OCI-M2 (cell line): ENCODE data around the gene BAZ1B.
"Not testable (repeated sequence)": the region's sequence is repeated elsewhere in the genome, so short reads cannot be mapped to it uniquely, and the experiment has no call there.

Experiments
- DNase-seq: peaks from one replicate; lab custom pipeline; 2025; ENCODE audit not compliant: unreplicated experiment; lab: John Stamatoyannopoulos, UW

BAZ1B gene, protein sequence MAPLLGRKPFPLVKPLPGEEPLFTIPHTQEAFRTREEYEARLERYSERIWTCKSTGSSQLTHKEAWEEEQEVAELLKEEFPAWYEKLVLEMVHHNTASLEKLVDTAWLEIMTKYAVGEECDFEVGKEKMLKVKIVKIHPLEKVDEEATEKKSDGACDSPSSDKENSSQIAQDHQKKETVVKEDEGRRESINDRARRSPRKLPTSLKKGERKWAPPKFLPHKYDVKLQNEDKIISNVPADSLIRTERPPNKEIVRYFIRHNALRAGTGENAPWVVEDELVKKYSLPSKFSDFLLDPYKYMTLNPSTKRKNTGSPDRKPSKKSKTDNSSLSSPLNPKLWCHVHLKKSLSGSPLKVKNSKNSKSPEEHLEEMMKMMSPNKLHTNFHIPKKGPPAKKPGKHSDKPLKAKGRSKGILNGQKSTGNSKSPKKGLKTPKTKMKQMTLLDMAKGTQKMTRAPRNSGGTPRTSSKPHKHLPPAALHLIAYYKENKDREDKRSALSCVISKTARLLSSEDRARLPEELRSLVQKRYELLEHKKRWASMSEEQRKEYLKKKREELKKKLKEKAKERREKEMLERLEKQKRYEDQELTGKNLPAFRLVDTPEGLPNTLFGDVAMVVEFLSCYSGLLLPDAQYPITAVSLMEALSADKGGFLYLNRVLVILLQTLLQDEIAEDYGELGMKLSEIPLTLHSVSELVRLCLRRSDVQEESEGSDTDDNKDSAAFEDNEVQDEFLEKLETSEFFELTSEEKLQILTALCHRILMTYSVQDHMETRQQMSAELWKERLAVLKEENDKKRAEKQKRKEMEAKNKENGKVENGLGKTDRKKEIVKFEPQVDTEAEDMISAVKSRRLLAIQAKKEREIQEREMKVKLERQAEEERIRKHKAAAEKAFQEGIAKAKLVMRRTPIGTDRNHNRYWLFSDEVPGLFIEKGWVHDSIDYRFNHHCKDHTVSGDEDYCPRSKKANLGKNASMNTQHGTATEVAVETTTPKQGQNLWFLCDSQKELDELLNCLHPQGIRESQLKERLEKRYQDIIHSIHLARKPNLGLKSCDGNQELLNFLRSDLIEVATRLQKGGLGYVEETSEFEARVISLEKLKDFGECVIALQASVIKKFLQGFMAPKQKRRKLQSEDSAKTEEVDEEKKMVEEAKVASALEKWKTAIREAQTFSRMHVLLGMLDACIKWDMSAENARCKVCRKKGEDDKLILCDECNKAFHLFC (N-terminal part only)

DNA sequence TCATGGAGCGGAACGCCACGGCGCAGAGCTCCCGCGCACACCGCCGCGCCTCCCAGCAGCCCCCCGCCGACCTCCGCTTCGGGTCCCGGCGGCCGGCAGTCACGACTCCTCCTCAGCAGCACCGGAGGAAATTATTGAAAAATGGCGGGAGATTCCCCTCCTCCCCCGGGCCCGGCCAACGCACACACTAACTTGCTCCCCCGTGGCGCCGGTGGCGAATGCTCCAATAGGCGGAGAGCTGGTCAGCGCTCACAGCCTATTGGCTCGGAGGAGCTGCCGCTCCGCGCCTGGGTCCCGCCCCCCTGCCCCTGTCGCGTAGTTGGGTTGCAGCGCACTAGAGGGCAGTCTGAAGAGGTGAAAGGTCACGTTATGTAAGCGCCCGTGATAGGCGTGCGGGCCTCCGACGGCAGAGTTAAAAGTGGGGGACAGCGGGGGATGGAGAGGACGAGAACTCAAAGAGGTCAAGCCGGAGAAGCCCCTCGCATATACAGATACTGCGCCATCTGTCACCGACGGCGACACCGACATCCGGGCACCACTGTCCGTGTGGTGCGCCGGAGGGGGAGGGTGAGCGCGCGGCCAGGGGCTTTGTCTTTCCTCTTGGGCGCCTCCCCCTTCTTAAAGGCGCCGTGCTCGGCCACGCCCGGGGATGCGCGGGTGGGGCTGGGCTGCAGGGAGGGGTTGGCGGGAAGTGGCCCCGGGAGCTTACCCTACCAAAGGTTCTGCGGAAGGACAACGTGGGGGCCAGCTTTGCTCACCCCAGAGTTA lies at the start of gene BAZ1B:
Gene BAZ1B, minus strand, starts transcription at position 189 of the 768 bp plus-strand sequence. CDS start 360 bp downstream, outside the sequence.
- DNase-seq = peak; percentile 79

DNA sequence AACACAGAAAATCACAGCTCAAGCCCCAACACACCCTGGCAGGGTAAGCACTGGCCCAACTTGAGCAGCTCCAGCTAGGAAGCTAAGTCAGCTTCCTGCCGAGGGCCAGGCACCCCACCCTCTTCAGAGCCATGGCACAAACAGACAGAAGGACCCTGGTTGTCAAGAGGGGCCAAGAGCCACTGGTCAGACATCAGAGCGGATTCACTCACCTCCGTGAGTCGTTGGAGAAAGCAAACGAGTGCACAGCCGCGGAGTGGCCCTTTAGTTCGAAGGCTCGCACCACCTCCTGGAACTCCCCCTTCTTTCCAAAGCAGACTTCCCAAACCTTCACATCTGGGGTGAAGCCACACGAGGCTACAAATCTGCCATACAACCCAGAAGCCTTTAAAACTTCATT lies 48.9 kb upstream of the BAZ1B start:
- DNase-seq = no peak

DNA sequence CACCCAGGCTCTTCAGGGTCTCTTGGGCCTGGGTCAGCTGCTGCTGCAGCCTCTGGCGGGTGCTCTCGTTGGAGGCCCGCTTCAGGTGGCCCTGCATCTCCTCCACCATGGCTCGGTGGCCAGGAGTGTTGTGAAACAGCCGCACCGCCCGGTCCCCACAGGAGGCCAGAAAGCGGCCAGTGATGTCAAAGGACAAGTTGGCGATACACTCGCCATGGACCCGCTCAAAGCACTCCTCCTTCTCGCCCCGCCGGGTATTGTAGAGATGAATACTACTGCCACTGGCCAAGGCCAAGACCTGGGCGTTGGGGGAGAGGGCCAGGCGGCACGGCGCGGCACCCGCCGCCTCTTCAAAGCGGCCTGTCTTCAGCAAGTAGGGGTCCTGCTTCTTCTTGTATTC lies 48.4 kb upstream of the BAZ1B start:
- no peak for DNase-seq

DNA sequence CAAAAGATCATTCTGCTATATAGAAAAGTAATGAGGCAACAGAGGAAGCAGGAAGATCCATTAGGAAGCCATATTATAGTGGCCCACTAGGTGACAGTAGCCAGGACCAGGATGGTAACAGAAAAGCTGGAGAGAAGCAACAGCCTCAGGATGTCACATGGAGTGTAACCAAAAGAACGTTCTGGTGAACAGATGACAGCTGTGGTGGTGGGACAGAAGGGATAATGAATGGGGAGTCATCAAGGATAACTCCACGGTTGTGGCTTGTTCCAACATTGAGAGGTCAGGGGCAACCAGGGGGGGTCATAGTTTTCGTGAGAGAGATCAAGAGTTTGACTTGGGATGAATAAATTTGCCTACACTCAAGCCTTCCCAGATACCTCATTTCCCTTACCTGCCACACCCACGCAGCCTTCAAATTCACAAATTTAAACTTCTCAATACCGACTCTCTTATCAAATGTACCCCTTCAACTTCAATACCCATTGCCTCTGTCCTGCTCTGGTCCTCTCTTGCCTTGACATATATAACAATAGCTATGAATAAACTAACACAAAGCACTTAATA lies 47.0 kb upstream of the BAZ1B start:
- no peak for DNase-seq

DNA sequence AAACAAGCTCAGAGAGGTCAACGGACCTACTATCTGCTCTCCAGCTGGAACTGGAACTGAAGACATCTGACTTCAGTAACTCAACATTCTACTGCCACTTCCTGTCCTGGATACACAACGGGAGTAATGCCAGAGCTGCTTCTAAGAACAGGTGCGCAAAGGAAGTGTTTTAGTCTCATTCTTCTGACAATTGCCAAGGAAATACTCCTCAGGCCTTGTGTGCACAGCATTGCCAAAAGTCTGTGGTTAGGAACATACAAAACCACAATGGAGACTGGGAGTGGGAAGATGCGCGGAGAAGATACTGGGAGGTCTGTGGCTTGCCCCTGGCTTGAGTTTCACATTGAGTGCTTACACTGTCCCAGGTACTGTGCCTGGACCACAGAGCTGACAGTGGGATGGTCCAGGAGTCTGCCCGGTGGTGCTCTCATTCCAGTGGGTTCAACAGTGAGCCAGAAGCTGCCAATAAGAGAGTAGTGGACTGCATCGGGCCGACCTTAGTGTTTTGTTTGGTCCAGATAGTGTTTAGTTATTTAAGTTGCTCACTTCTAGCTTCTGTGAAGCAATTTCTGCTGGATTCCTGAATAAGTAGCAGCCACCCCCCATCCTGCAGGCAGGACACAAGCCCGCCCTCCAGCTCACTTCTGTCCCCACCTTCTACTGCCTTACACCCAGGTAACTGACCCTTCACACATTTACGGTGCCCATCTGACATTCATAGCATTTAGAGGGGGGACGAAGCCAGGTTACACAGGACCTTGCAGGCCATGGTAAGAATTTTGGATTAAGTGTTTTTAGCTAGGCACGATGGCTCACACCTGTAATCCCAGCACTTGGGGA lies 46.0 kb upstream of the BAZ1B start:
- no peak for DNase-seq

DNA sequence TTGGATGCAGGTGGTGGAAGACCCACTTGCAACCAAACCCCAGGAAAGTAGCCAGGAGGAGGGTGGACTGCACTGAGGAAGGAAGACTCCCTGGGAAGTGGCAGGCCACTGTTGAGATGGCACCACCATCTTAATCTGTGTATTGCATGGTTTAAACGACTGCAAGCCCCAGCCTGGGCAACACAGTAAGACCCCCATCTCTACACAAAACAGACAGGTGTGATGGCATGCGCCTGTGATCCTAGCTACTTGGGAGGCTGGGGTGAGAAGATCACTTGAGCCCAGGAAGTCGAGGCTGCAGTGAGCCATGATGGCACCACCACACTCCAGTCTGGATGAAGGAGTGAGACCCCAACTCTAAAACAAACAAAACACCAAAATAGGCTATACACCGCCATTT lies 45.0 kb upstream of the BAZ1B start:
- no peak for DNase-seq

DNA sequence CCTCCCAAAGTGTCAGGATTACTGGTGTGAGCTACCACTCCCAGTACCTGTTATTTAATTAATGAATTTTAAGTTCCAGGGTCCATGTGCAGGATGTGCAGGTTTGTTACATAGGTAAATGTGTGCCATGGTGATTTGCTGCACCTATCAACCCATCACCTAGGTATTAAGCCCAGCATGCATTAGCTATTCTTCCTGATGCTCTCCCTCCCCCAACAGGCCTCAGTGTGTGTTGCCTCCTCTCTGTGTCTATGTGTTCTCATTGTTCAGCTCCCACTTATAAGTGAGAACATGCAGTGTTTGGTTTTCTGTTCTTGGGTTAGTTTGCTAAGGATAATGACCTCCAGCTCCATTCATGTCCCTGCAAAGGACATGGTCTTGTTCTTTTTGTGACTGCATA lies 44.3 kb upstream of the BAZ1B start:
- not testable (repeated sequence) for DNase-seq

DNA sequence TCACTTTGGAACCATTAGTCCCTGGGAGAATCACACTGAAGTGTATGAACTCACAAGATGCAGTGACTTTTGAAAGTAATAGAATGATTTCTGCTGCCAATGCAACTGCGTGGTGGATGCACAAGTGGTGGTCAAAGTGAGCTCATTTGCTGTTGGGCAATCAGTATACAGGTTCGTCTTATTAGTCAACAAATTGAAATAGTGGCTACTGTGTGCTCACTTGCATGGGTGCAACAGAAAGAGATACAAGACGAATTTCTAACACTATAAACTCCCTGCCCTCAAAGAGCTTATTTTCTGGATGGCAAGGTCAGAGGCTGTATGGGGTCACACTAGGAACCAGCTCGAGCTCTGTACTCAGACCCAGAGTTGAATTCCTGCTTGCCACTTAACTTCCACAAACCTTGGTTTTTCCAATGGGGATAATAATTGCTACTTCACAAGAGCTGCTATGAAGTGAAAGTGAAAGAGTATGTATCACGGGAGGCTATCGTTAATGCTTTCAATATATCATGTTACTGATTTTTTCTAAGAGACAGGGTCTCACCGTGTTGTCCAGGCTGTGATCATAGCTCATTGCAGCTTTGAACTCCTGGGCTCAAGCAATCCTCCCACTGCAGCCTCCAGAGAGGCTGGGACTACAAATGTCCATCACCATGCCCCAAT lies 43.7 kb upstream of the BAZ1B start:
- DNase-seq = no peak

DNA sequence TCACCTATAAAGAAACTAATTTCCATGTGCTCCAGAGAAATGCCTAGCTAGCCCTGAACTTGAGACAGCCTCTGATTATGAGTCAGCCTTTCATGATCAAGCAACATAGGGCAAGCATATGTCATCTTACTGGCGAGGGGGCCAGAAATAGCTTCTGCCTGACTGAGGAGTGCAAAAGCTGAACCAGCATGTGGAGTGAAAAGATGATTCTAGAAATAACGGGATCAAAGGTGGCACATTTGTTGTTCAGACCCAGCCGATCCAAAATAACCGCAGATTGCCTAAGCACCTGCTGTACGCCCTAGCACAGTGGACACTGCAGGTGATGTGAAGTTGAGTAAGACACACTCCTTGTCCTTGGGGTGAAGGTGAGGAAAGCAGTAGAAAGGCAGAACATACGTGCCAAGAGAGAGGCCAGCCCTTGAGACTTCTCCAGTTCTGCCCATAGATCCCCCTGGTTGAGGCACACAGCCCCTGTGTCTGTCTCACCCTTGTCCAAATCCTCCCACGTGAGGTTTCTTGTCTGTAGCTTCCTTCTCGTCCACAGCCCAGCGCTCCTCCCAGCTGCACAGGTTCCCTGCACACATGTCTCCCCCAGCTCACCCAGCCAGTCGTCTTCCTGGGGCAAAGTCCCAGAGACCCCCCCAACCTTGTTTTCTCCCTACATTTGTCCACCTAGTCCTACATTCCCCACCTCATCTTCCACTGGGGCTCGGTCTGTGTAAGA lies 38.2 kb upstream of the BAZ1B start:
- no peak for DNase-seq

DNA sequence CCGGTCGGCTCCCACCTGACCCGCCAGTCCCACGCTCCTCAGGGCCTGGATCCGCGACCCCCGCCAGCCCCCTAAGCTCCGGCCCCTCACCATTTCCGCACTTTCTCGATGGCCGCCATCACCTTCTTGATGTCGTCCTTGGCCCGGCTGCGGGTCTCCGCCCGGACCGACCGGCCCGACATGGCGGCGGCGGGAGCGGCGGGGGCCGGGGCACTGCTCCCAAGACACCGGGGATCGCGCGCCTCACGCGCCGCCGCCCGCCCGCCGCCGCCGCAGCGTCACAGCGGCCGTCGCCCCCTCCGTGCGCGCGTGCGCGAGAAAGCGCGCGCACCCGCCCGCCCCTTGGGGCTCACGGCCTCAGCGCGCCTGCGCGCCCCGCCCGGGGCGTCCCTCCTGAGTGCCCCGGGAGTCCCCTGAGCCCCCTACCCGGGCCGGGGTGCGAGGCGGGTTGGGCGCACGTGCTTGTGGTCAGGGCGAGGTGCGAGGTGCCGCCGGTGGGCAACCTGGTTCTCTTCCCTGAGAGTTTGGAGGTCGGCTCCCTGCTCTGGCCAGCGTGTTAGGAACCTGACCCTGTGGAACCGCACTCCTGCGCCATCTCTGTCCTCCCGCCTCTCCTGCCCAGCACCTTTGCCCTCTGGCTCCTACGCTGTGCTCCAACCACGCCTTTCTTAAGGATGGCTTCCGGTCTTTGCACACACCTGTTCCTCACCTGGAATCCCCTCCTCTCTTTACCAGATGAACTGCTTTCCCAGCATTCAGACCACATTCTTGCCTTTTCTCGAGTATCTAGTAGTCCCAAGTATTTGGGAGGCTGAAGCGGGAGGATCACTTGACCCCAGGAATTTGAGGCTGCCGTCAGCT lies 35.5 kb upstream of the BAZ1B start, which contains the start of gene BCL7B:
Gene BCL7B, minus strand, starts transcription at position 294 of the 861 bp plus-strand sequence. Its CDS starts 112 bp downstream, at position 182.
- no peak for DNase-seq

DNA sequence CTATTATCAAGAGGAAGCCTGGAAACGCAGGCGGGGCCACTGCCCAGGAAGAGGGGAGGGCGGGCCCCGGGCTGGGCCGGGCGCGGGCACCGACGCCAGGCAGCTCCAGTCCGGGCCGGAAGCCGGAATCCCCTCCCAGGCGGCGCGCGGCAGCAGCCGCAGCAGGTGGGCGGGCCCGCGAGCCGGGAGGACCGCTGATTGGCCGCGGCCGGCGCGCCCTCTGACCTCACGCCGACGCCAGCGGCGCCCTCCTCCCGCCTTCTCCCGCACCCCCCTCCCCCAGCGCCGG lies 35.0 kb upstream of the BAZ1B start:
- peak; percentile 41 for DNase-seq

DNA sequence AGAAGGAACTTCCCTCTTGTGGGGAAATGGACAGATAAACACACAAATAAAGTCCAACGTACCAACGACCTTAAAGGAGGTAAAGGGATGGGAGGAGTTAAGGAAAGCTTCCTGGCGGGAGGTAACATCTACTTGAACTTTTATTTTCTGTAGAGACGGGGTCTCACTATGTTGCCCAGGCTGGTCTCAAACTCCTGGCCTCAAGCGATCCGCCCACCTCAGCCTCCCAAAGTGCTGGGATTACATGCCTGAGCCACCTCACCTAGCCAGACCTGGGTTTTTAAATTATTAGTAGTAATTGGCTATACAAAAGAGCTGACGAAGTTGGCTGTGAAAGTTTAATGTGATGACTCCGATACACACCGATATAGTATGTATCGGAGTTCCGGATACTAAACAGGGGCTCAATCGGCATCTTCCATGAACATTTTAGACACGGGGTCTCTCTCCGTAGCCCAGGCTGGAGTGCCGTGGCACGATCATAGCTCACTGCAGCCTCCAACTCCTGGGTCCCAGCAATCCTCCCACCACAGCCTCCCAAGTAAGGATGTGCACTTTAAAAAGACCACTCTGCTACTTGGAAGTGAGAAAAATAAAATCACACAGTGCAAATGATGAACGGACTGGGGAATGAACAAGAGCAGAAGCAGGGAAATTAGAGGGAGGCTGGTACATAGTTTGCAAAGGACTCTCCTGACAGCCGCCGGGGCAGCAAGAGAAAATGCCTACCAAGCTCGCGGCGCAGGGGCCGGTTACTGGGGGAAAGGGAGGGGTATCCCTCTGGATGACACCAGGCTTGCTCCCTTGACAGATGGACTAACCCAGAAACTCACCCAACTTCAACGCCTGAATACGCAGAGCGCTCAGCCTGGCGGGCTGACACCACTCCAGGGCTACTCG lies 34.4 kb upstream of the BAZ1B start:
- no peak for DNase-seq

DNA sequence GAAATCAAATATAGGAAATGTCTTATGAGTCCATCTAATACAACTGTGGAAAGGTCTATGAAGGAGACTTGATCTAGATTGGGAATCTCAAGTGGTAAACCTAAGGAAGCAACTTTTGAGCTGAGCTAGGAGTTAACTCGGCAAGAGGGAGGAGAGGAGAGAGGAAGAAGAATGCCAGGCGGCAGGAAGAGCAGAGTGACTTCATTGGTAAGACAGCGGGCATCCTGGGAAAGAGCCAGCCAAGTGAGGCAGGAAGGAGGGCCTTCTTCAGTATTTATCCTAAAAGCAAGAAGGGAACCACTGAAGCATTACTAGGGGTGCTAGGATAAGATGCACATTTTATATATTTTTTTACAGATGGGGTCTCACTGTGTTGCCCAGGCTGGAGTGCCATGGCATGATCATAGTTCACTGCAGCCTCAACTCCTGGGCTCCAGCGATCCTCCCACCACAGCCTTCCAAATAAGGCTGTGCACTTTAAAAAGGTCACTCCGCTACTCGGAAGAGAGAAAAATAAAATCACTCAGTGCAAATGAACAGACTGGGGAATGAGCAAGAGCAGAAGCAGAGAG lies 33.4 kb upstream of the BAZ1B start:
- DNase-seq = no peak

DNA sequence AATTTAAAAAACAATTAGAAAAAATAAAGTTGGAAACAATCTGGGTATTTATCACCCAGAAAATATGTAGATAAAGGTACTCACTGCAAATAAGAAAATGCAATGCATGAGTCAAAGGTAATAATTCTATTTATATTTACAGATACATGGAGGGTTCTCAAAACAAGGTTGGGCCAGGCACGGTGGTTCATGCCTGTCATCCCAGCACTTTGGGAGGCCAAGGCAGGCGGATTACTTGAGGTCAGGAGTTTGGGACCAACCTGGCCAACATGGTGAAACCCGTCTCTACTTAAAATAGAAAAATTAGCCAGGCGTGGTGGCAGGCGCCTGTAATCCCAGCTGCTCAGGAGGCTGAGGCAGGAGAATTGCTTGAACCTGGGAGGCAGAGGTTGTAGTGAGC lies 28.0 kb upstream of the BAZ1B start:
- not testable (repeated sequence) for DNase-seq

DNA sequence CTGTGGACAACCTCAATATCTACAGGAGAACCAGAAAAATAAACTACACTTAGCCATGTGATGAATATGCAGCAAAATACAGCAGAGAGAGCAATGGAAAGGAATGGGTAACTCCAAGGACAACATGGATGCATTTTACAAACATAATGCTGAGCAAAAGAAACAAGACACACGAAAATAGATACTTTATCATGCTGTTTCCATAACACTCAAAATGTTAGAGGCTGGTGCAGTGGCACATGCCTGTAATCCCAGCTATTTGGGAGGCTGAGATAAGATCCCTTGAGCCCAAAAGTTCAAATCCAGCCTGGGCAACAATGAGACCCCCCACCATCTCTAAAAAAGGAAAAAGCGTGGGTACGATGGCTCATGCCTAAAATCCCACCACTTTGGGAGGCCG lies 27.1 kb upstream of the BAZ1B start:
- DNase-seq = no peak

DNA sequence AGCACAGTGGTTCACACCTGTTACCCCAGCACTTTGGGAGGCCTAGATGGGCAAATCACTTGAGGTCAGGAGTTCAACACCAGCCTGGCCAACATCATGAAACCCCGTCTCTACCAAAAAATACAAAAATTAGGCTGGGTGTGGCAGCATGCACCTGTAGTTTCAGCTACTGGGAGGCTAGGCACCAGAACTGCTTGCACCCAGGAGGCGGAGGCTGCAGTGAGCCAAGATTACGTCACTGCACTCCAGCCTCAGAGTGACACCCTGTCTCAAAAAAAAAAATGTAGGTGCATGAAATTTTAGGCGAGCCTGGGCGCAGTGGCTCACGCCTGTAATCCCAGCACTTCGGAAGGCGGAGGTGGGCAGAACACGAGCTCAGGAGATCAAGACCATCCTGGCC lies 25.7 kb upstream of the BAZ1B start:
- DNase-seq = no peak
